HG02610 (cell line): ENCODE measurements around the gene PPARGC1A.

Experiments
- ATAC-seq: cut with Tn5 transposase; IDR thresholded peaks from one replicate; pipeline ENCODE4 v1.9.1; 2021; ENCODE audit warnings: mild to moderate bottlenecking, moderate library complexity; ENCODE audit not compliant: unreplicated experiment

Gene PPARGC1A

DNA sequence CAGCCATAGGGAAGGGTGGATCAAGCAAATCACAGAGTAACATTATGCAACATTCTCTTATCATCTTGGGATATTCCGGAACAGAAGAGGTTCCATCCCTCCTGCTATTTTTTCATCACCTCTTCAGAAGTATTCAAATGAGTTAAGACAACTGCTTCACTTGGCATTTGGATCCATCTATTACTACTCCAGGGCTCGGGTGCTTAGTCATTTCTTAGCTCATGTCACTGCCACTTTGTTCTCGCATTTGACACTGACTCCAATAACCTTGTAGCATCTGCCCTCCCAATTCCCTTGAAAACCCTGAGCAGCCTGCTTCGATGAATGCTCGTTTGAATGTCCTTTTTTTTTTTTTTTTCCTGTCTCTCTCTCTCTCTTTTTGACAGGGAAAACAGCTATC lies 114.9 kb downstream of the PPARGC1A start:
- ATAC-seq, result no peak

DNA sequence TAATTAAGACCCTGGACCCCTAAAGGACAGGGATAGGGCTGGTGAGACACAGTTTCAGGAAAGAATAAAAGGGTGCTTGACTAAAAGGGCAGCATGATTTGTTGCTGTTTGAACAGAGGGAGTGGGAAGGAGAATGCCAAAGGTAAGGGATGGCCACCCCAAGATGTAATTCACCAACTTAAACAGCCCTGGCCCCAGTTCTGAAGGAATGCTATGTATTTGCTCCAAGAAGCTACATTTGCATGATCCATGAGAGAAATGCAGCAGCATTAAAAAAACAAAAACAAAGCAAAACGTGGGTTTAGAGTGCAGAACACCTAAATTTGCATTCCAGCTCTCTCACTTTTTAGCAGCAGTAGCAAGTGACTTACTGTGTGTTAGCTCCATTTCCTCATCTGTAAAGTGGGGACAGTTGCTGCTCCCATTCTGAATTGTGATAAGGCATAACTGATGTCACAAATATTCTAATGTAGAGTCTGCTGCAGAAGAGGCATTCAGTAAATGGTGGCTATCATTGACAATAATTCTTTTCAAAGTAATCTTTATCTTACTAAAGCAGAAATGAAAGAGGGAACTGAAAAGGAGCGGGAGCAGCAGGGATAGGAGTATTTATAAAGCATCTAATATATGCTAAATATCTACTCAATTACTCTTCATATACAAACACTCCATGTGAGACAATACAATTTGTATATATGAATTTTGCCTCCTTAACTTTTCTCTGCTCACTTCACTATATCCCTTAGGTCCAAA lies 115.8 kb downstream of the PPARGC1A start:
- no peak for ATAC-seq

- ATAC-seq, result no peak
Measured at GRCh38 chr4:23770011-23770410, 119.8 kb downstream of the PPARGC1A start.

DNA sequence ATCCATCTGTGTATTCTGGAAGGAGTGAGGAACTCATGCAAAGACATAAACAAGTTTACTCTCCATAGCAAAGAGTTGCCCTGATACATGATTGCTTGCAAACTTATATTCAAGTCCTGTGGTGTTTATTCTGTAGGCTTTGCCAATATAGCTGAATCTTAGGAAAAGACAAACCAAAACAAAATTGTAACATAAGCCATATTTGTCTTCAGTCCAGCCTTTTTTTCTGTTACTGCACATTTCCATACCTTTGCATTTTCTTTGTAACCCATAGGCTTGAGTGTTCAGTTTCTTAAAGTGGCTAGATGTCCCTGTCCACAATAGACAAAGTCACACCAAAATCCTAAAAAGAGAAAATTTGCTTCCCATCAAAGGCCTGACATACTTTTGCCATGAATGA lies 120.4 kb downstream of the PPARGC1A start:
- ATAC-seq, result no peak

GRCh38 chr4:23768541-23768940 lies 121.3 kb downstream of the PPARGC1A start:
- ATAC-seq, result no peak

GRCh38 chr4:23766344-23766743 lies 123.5 kb downstream of the PPARGC1A start:
- no peak for ATAC-seq

GRCh38 chr4:23763559-23763958 lies 126.3 kb downstream of the PPARGC1A start:
- no peak for ATAC-seq

- no peak for ATAC-seq
Measured at GRCh38 chr4:23762551-23762950, 127.3 kb downstream of the PPARGC1A start.

DNA sequence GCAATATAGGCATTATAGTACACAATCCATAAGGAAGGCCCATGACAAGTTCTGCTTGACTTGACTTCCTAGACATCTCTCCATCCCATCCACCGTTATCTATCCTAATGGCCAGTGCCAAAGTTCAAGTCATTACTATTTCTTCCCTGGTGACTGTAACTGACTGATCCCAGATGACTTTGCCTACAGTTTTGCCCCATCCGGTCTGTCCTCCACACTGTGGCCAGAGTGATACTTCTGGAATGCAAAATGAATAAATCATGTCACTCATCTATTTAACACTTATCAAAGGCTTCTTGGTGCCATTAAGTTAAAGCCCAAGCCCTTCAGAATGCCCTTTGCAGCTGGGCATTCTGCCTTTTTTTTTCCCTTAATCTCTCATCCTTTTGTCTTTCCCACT lies 130.8 kb downstream of the PPARGC1A start:
- ATAC-seq, result no peak

GRCh38 chr4:23754688-23755087 lies 135.2 kb downstream of the PPARGC1A start:
- ATAC-seq, result no peak

- no peak for ATAC-seq
Measured at GRCh38 chr4:23750125-23750524, 139.7 kb downstream of the PPARGC1A start.

GRCh38 chr4:23747281-23747735 lies 142.5 kb downstream of the PPARGC1A start:
- ATAC-seq, result no peak

GRCh38 chr4:23746672-23747071 lies 143.2 kb downstream of the PPARGC1A start:
- ATAC-seq, result no peak

- no peak for ATAC-seq
Measured at GRCh38 chr4:23746027-23746426, 143.8 kb downstream of the PPARGC1A start.

- ATAC-seq, result no peak
Measured at GRCh38 chr4:23745377-23745776, 144.5 kb downstream of the PPARGC1A start.
